Right lobe of liver (tissue), 4 donors: Measurements from ENCODE around the gene TMEM244.

ENCODE experiments used
- CTCF ChIP-seq, 4 donors: fragments of 200-600 bp in 3 of 4; fragments of 450-650 bp in 1 of 4; IDR thresholded peaks; one replicate each; pipeline versions ENCODE4 v1.5.1 to v1.8.0; 2016 to 2022; ENCODE audit warnings: antibody characterized with exemption in 4 of 4, mild to moderate bottlenecking in 2 of 4
- POLR2A ChIP-seq: fragments of 450-650 bp; IDR thresholded peaks from one replicate; pipeline ENCODE4 v1.6.1; 2017; ENCODE audit warnings: antibody characterized with exemption, mild to moderate bottlenecking
- donor health status: DM: no; HTN: no; CAD: no.
- donor health status: DM: no; HTN: no; CAD: no.
- donor health status: DM: no; HTN: yes; CAD: no.

- TF ChIP-seq CTCF (IDR thresholded peaks at IDR 0.05) = no peak
- no peak for TF ChIP-seq POLR2A
Observed at GRCh38 chr6:129867403-129867802, 6.3 kb upstream of the TMEM244 start.
